ENCODE measurements around the gene ATP2B2. TPM values are rescaled to one million over a fixed set of nuclear protein-coding genes. Genes with fewer than 3 reads are reported as not detected.

ATP2B2 gene
- total and polyA plus RNA-seq, 2 of the 8 experiments (the other 6 are each of a cell fraction or from before 2014, with no cell fraction given), result 0.14 to 1.2 TPM

- Histone ChIP-seq H4K5ac (ENCODE audit: insufficient read length, low read depth, low read length) (no peak overlapping the region), H2AK5ac (ENCODE audit: low read depth, low read length) (no peak overlapping the region), H3K4ac (replicated peaks; ENCODE audit: insufficient read length, low read depth, low read length) (no peak overlapping the region), H2BK20ac (ENCODE audit: low read length) (no peak overlapping the region), H4K8ac (ENCODE audit: extremely low read depth, insufficient read depth, low read length) (no peak overlapping the region), H2AFZ (ENCODE audit: low read length) (no peak overlapping the region), H3K27ac (ENCODE audit: low read depth, low read length) (no peak overlapping the region), H3K4me2 (ENCODE audit: insufficient read depth in 1 of 2, low read depth in 2 of 2, low read length in 2 of 2) (no peak overlapping the region), H3K4me3 (ENCODE audit: extremely low read depth in 1 of 4, insufficient read depth in 2 of 4, low read depth in 3 of 4, low read length in 4 of 4) (no peak overlapping the region), H3K27me3 (replicated peaks in 1 of 4; ENCODE audit: control insufficient read depth in 3 of 4, extremely low read depth in 1 of 4, insufficient read depth in 3 of 4, low read length in 3 of 4) (no peaks in the 10 kb centered on the region; a peak in 2 of 7 replicates), H3K4me1 (replicated peaks in 1 of 4; ENCODE audit: control insufficient read depth in 3 of 4, insufficient read depth in 4 of 4, low read length in 3 of 4) (peaks cover 0 to 5% (median 2%) of the 10 kb centered on the region in 4 experiments; a peak in 5 of 7 replicates), H4K20me1 (replicated peaks in 1 of 2; ENCODE audit: control insufficient read depth in 1 of 2, insufficient read depth in 2 of 2, low read length in 2 of 2) (no peaks in the 10 kb centered on the region), H2BK5ac (ENCODE audit: low read depth, low read length) (no peak overlapping the region), H3K18ac (ENCODE audit: extremely low read depth, low read length) (no peak overlapping the region), H2BK12ac (ENCODE audit: low read depth, low read length) (no peak overlapping the region), H3K14ac (ENCODE audit: insufficient read length) (no peak overlapping the region), H4K91ac (replicated peaks; ENCODE audit: insufficient read length, low read length) (no peak overlapping the region), H2BK15ac (ENCODE audit: low read length) (no peak overlapping the region), H3K56ac (replicated peaks; ENCODE audit: insufficient read length, low read depth, low read length) (no peak overlapping the region), H3K23ac (ENCODE audit: insufficient read length) (no peak overlapping the region), H3K9me3 (ENCODE audit: insufficient read depth in 2 of 2, low read depth in 1 of 2, low read length in 1 of 2) (no peaks in the 10 kb centered on the region), H3K23me2 (ENCODE audit: low read depth, low read length) (no peaks in the 10 kb centered on the region), H3K9ac (replicated peaks in 1 of 4; ENCODE audit: extremely low read depth in 1 of 4, low read depth in 3 of 4, low read length in 3 of 4) (no peak overlapping the region), H3K79me2 (ENCODE audit: control insufficient read depth in 1 of 2, insufficient read depth in 2 of 2, low read length in 2 of 2) (no peaks in the 10 kb centered on the region), H3K36me3 (ENCODE audit: control insufficient read depth in 2 of 4, insufficient read depth in 4 of 4, low read length in 3 of 4) (no peaks in the 10 kb centered on the region), H2BK120ac (replicated peaks; ENCODE audit: low read depth, low read length) (no peak overlapping the region), H3K79me1 (ENCODE audit: low read depth, low read length) (no peaks in the 10 kb centered on the region)
- WGBS, 2 experiments (ENCODE audit: extremely low coverage in 1 of 2, insufficient coverage in 1 of 2, insufficient read length in 1 of 2, insufficient replicate concordance in 2 of 2, low coverage in 1 of 2, low lambda C conversion rate in 2 of 2, missing lambda C conversion rate in 1 of 2), result 83% methylated on average over 7 of the region's 7 CpGs; no CpG with 5 or more reads in 1 of the 2 experiments
- ChIA-PET CTCF (ENCODE audit: partially characterized antibody) (interaction anchor here (1.1 to 2.7 kb wide), 5 partner anchors 12 to 58 kb away, joined by 4 to 15 read pairs (median 9); partner anchors contain the start of gene SEC13), POLR2A (ENCODE audit: partially characterized antibody) (interaction anchor here (0.6 kb wide), 1 partner anchor 12 kb away, joined by 3 read pairs; no protein-coding TSS in a partner anchor)
- DNase-seq (ENCODE audit: low read depth in 1 of 2, low spot score in 2 of 2) (no peak), FAIRE-seq (no peak)
- TF ChIP-seq BCL11A (IDR thresholded peaks at IDR 0.05; ENCODE audit: low read depth in 2 of 2, low read length in 2 of 2) (no peak), CTCF (IDR thresholded peaks at IDR 0.05; ENCODE audit: control extremely low read depth in 1 of 3, insufficient read depth in 1 of 3, low read depth in 1 of 3, low read length in 3 of 3) (no peak), ATF2 (IDR thresholded peaks at IDR 0.05; ENCODE audit: low read length) (no peak), POLR2AphosphoS5 (IDR thresholded peaks at IDR 0.05; ENCODE audit: low read depth, low read length) (no peak)
Observed at GRCh38 chr3:10378742-10379141, 126.6 kb downstream of the ATP2B2 start.

All from H1 (cell line).